HG03025 (cell line): ENCODE data around the gene ATXN2L.

Experiments used
- ATAC-seq: cut with Tn5 transposase; IDR thresholded peaks from one replicate; pipeline ENCODE4 v1.9.1; 2021; ENCODE audit warnings: mild to moderate bottlenecking, moderate library complexity; ENCODE audit not compliant: unreplicated experiment, low FRiP score

The ATXN2L gene

GRCh38 chr16:28883221-28883996 is 60.6 kb downstream of the ATXN2L start:
- no peak for ATAC-seq

GRCh38 chr16:28884045-28884444 is 61.2 kb downstream of the ATXN2L start:
- ATAC-seq, result no peak
